Measurements from ENCODE around the gene CDK15. TPM values are rescaled to one million over a fixed set of nuclear protein-coding genes. Genes with fewer than 3 reads are reported as not detected.

CDK15 gene
- total RNA-seq, 2 donors from 2014 or later, result 0.47 to 0.72 TPM

- H3K27me3 ChIP-seq, result no peaks in the 10 kb centered on the region
- intact Hi-C loops (cut with DNase I), result no loop called here
These were observed 16.9 kb upstream of the CDK15 start for GRCh38 chr2:201789395-201789794.

GRCh38 chr2:201790291-201790690, 16.0 kb upstream of the CDK15 start:
- H3K36me3 ChIP-seq, result no peaks in the 10 kb centered on the region
- no peak overlapping the region for H3K27ac ChIP-seq
- H3K4me3 ChIP-seq, result no peak overlapping the region
- no peak for DNase-seq
- intact Hi-C loops (cut with DNase I), result no loop called here
- no peaks in the 10 kb centered on the region for H3K4me1 ChIP-seq
- H3K9me3 ChIP-seq, result no peaks in the 10 kb centered on the region
- H3K27me3 ChIP-seq, result no peaks in the 10 kb centered on the region
- no peak overlapping the region for H3K9ac ChIP-seq (ENCODE audit: low read depth in 2 of 2, low read length in 2 of 2)
- no peak for TF ChIP-seq CTCF (IDR thresholded peaks at IDR 0.05)

More at GRCh38 chr2:201789395-201789794, 16.9 kb upstream of the CDK15 start:
- Histone ChIP-seq H3K9ac (ENCODE audit: low read depth in 2 of 2, low read length in 2 of 2) (no peak overlapping the region), H3K36me3 (no peaks in the 10 kb centered on the region), H3K9me3 (no peaks in the 10 kb centered on the region), H3K4me1 (no peaks in the 10 kb centered on the region), H3K27ac (no peak overlapping the region), H3K4me3 (no peak overlapping the region)
- TF ChIP-seq CTCF (IDR thresholded peaks at IDR 0.05), result no peak
- DNase-seq, result no peak

GRCh38 chr2:201790989-201791388, 15.3 kb upstream of the CDK15 start:
- Histone ChIP-seq H3K27me3 (peaks cover 4% of the 10 kb centered on the region), H3K4me3 (no peak overlapping the region), H3K9ac (ENCODE audit: low read depth in 2 of 2, low read length in 2 of 2) (no peak overlapping the region), H3K9me3 (no peaks in the 10 kb centered on the region), H3K36me3 (no peaks in the 10 kb centered on the region), H3K27ac (no peak overlapping the region), H3K4me1 (no peaks in the 10 kb centered on the region)
- intact Hi-C loops (cut with DNase I), result no loop called here
- TF ChIP-seq CTCF (IDR thresholded peaks at IDR 0.05), result no peak
- DNase-seq, result no peak

- Histone ChIP-seq H3K4me3 (no peak overlapping the region), H3K27ac (no peak overlapping the region), H3K9me3 (no peaks in the 10 kb centered on the region), H3K36me3 (no peaks in the 10 kb centered on the region), H3K4me1 (no peaks in the 10 kb centered on the region), H3K9ac (ENCODE audit: low read depth in 2 of 2, low read length in 2 of 2) (no peak overlapping the region), H3K27me3 (peaks cover 4% of the 10 kb centered on the region)
- intact Hi-C loops (cut with DNase I), result no loop called here
- no peak for DNase-seq
- TF ChIP-seq CTCF (IDR thresholded peaks at IDR 0.05), result no peak
These were observed 12.7 kb upstream of the CDK15 start for GRCh38 chr2:201793631-201794030.

GRCh38 chr2:201794294-201794693, 12.0 kb upstream of the CDK15 start:
- H3K36me3 ChIP-seq, result no peaks in the 10 kb centered on the region
- peaks cover 4% of the 10 kb centered on the region for H3K27me3 ChIP-seq
- no peaks in the 10 kb centered on the region for H3K9me3 ChIP-seq
- H3K27ac ChIP-seq, result no peak overlapping the region
- H3K4me3 ChIP-seq, result no peak overlapping the region
- DNase-seq, result no peak
- TF ChIP-seq CTCF (IDR thresholded peaks at IDR 0.05), result no peak
- intact Hi-C loops (cut with DNase I), result no loop called here
- H3K9ac ChIP-seq (ENCODE audit: low read depth in 2 of 2, low read length in 2 of 2), result no peak overlapping the region
- H3K4me1 ChIP-seq, result no peaks in the 10 kb centered on the region
